Activated T-helper 1 cell treated with anti-CD3 and anti-CD28 coated beads, Interleukin-2, amount 50 U/mL, for 16 hours (primary cell): ENCODE results near the gene NUMA1.

ENCODE experiments used
- DNase-seq, 2 donors: peaks; one replicate each; pipeline ENCODE4 v3.0.0-alpha.2; 2020; ENCODE audit warnings: low read depth in 1 of 2, low spot score in 1 of 2

Gene NUMA1

GRCh38 chr11:72015511-72016061, 64.8 kb downstream of the NUMA1 start:
- no peak for DNase-seq

GRCh38 chr11:72014761-72015320, 65.5 kb downstream of the NUMA1 start:
- DNase-seq, result no peak

- no peak for DNase-seq
Observed at GRCh38 chr11:72013765-72014711, 66.3 kb downstream of the NUMA1 start.

- no peak for DNase-seq
Observed at GRCh38 chr11:72012897-72013721, 67.2 kb downstream of the NUMA1 start.

- no peak for DNase-seq
Observed at GRCh38 chr11:72012091-72012630, 68.2 kb downstream of the NUMA1 start.

GRCh38 chr11:72010529-72011233, 69.7 kb downstream of the NUMA1 start:
- DNase-seq, result no peak

GRCh38 chr11:72009156-72009555, 71.2 kb downstream of the NUMA1 start:
- DNase-seq, result no peak

- no peak for DNase-seq
Observed at GRCh38 chr11:72008728-72009127, 71.6 kb downstream of the NUMA1 start.

GRCh38 chr11:72007587-72007986, 72.8 kb downstream of the NUMA1 start:
- no peak for DNase-seq

GRCh38 chr11:72007089-72007476, 73.3 kb downstream of the NUMA1 start:
- DNase-seq, result no peak

GRCh38 chr11:72006309-72007088, 73.8 kb downstream of the NUMA1 start:
- DNase-seq, result no peak

GRCh38 chr11:72005347-72006260, 74.7 kb downstream of the NUMA1 start:
- DNase-seq, result no peak

- DNase-seq, result no peak
Observed at GRCh38 chr11:72004515-72005346, 75.6 kb downstream of the NUMA1 start.

- DNase-seq, result no peak
Observed at GRCh38 chr11:72003776-72004171, 76.6 kb downstream of the NUMA1 start.

GRCh38 chr11:72002841-72003775, 77.2 kb downstream of the NUMA1 start:
- DNase-seq, result no peak

GRCh38 chr11:72001834-72002591, 78.3 kb downstream of the NUMA1 start:
- no peak for DNase-seq
